ENCODE measurements around the gene REEP1.
A peak's percentile ranks its signal among the peaks of the same experiment; 100 is the strongest.
"Not testable (repeated sequence)": the region's sequence is repeated elsewhere in the genome, so short reads cannot be mapped to it uniquely, and the experiment has no call there.

The REEP1 gene

DNA sequence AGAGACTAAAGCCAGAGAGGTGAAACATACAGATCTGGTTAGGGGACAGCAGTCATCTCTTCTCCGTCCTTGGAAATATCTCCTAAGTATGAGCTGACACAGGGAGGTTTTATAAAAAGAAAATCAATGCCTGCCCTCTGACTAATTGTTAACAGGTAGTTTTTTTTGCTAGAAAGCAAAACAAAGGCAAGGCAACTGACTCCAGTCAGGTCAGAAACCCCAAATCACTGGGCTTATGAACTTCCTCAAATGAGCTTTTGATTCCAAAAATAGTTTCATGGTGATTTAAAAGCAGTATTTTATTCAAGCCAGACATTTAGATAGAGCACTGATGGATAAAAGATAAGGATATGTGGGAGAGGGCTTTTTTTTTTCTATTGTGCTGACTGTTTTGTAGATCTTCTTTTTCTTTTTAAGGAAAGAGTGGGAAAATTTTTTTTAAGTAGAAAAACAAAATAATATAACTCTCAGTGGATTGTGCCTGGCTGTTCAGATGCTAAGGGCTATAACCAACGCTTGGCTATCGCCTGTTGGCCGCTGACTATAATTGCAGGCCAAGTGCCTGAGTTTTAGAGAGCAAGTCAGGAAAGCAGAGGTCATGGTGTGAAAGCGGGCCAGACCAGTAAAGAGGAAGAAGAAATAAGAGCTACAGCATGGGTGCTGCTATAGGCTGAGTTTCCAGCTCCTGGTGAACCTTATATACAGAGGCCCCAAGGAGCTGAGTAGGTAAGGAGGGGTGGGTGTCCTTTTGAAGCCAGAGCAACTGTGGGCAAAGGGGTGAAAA is 93.3 kb downstream of the REEP1 start:
- no peak for DNase-seq (ENCODE audit: low read depth in 2 of 2)

DNA sequence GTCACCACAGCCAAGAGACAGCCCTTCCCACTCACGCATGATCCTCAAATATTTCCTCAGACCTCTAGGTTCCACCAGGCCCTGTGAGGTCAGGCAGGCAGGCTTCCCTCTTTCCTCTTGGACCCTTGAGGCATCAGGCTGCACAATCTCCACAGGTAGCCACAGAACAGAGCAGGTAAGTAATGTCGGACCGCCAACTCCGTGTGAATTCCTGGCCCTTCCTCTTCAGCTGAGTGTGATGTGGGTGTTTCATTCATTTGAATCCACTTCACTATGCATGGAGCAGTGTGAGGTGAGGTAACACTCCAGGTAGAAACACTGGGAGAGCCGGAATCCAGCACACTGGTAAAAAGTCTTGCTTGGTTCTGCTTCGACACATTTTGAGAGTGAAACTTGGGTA is 94.2 kb downstream of the REEP1 start:
- DNase-seq (ENCODE audit: low read depth in 2 of 2), result no peak

DNA sequence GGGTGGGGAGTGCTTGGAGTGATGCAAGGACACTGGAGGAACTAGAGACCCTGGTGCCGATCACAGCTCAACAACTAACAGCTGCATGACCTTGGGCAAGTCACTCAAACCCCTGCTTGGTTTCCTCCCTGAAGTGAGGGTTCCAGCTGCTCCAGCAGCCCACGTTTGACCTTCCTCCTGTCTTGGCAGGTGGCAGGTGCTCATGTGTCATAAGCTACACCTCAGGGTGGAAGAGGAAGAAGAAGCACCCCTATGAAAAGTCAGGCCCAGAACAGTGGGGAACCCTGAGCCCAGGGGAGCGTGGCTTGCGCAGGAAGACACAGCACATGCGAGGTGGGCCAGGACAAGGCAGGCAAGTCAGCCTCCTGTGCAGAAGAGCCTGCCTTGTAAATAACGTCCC is 95.8 kb downstream of the REEP1 start:
- no peak for DNase-seq (ENCODE audit: low read depth in 2 of 2)

GRCh38 chr2:86240251-86240650 is 97.2 kb downstream of the REEP1 start:
- no peak for DNase-seq (ENCODE audit: low read depth in 2 of 2)

GRCh38 chr2:86239745-86240144 is 97.7 kb downstream of the REEP1 start:
- no peak for DNase-seq (ENCODE audit: low read depth in 2 of 2)

GRCh38 chr2:86239326-86239725 is 98.1 kb downstream of the REEP1 start:
- DNase-seq (ENCODE audit: low read depth in 2 of 2), result no peak

- DNase-seq (ENCODE audit: low read depth in 2 of 2), result peak; percentile 16 to 41
Observed at GRCh38 chr2:86238354-86238753, 99.1 kb downstream of the REEP1 start.

GRCh38 chr2:86237172-86237571 is 100.3 kb downstream of the REEP1 start:
- DNase-seq (ENCODE audit: low read depth in 2 of 2), result no peak

DNA sequence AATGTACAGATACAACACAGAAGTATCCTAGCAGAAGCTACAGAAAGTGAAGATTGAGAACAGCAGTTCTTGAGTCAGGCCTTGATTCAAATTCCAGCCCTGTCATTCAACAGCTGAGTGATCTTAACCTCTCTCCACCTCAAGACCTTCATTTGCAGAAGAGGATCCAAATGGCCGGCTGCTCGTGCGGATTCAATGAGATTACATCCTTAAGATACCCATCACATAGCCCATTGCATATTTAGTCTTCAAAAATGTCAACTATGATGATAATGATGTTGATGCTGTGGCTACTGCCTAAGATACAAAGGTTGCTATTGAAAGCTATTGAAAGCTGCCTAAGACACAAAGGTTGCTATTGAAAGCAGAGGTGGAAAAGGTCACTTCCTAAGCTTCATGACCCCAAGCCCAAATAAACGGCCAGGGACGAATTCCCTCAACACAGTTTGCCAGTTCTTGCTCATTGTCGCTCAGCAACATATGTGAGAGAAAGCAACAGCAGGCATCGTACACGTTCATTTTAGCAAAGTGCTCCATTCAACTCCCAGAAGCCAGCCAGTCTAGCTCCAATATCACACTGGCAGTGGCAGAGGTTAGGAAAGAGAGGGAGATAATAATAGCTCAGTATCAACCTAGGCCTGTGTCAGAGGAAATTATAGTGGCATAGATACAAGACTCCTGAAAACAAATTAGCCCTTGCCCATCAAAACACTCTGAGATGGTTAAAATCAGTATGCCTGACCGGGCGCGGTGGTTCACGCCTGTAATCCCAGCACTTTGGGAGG is 102.0 kb downstream of the REEP1 start:
- DNase-seq (ENCODE audit: low read depth in 2 of 2), result no peak

DNA sequence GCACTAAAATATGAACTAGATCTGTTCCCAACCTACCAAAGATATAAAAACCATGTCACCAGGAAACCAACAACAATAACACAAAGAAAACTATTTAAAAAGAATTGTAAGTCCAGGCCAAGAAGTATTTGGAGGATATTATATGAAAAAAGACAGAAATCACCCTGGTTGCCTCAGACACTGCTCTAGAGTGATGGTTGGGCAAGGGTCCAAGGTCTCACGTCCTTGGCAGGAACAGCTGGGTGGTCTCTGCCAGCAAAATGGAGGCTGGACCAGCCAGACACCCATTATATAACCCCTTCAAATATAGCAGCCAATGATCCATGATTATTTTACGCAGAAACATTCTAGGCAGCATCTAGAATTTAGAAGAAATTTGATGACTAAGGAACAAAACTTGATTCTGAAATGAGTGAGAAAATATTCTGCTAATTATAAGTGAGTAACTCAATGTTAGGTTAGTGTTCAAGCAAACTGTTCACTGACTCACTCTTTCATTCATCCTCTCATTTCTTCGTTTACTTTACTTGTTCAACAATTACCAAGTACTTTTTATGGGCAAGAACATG is 102.8 kb downstream of the REEP1 start:
- no peak for DNase-seq (ENCODE audit: low read depth in 2 of 2)

DNA sequence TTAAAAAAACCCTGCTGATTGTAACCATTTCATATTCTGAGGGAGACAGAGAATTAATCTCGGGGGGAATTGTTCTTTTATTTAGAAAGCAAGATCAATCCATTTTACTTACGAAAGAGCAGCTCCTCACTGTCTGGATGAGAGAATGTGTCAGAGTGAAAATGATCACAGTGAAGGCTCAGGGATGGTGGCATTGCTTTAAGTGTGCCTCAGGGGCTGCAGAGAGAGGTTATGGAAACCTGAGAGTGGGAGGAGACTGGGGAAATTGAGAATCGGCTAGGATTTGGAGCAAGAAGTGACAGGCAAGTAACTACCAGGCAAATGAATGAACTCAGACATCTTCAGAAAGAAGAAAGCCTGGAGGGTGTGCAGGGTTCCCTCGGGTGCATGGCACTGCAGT is 104.0 kb downstream of the REEP1 start:
- no peak for DNase-seq (ENCODE audit: low read depth in 2 of 2)

DNA sequence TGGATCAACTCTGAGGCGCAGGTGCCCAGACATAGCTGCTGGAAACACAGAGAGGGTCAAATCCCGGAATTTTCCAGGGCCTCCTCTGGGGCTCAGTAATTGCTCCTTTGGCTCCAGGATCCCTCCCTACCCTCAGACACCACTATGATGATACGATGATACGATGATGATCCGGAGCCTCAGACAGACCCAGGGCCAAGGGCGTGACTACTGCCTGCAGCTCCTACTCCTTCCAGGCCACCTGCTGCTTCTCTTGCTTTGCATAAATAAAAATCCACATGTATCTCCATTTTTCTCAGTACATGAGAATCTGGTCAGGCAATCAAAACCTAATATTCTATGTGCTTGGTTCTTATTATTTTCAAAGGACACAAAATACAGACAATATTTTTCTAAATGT is 104.5 kb downstream of the REEP1 start:
- DNase-seq (ENCODE audit: low read depth in 2 of 2), result no peak

DNA sequence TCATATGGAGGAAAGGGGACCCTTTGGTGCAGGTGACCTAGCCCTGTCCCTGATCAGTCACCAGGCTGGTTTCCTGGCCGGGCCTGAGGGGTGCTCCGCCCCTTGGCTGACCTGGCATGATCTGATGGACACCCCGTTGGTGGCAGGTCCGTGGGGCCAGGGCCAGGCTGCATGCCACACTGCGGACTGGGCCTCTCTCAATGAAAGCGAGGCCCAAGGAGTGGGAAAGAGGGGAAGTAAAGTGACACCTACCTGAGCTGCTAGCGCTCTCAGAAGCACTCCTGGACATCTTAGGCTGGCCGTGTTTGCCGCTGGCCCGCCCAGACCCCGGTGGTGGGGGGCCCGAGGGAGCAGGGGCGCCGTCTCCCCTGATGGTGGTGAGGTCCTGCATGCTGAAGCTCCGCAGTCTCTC is 105.0 kb downstream of the REEP1 start:
- no peak for DNase-seq (ENCODE audit: low read depth in 2 of 2)

DNA sequence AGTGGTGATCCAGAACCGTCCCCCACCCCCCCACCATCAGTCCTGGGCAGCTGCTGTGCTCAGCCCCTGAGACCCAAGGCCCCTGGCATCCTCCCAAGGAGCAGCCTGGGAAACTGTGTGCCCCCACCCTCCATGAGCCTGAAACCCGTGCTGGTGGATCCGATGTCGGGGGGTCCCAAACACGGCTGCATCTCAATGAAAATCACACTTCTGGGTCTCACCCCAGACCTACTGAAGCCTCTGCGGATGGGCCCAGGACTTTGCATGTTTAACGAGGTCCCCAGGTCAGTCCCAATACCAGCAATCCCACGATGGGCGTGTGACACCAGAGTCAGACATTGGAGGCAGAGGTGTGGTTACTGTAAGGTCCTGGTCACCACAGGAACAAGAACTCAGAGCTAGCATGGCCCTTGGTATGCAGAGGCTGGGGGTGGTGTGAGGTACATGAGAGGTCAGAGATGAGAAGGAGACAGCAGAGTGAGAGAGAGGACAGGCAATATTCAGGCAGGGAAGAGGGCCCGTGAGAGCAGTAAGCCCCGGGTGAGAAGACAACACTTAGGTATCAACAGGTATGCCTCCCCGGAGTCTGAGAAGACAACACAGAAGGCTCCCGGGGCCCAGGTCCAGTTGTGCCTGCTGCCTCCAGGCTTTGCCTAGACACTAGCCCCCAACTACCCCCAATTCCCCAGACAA is 105.6 kb downstream of the REEP1 start:
- DNase-seq (ENCODE audit: low read depth in 2 of 2), result no peak

DNA sequence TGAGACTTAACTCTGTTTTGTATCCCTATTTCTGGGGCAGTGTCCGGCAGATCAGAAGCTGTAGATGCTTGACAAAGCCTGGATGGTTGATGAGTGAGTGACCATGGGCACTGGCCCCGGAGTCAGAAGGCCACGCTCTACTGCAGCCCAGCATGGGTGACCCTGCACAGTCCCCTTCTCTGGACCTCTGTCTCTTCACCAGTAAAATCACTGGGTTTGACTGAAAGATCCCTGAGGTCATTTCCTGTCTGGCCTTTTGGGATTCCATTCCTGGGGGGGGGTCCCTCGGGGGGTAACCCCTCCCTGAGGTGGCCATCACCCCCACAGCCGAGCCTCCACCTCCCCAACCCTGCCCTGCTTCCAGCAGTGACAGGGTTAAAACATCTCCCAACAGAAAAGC is 106.5 kb downstream of the REEP1 start:
- no peak for DNase-seq (ENCODE audit: low read depth in 2 of 2)

GRCh38 chr2:86229221-86229620 is 108.2 kb downstream of the REEP1 start:
- DNase-seq (ENCODE audit: low read depth in 2 of 2), result no peak

DNA sequence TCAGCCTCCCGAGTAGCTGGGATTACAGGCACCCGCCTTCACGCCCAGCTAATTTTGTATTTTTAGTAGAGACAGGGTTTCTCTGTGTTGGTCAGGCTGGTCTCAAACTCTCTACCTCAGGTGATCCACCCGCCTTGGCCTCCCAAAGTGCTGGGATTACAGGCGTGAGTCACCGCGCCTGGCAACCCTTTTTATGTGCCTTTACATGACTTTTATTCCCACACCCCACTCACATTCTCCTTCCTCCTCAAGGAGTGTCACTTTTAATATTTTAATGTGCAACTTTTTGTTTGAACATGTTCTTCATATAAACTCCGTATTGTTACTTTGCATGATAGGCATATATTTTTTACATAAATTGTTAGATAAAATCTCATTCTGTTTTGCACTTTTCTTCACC is 108.9 kb downstream of the REEP1 start:
- DNase-seq (ENCODE audit: low read depth in 2 of 2), result not testable (repeated sequence)

DNA sequence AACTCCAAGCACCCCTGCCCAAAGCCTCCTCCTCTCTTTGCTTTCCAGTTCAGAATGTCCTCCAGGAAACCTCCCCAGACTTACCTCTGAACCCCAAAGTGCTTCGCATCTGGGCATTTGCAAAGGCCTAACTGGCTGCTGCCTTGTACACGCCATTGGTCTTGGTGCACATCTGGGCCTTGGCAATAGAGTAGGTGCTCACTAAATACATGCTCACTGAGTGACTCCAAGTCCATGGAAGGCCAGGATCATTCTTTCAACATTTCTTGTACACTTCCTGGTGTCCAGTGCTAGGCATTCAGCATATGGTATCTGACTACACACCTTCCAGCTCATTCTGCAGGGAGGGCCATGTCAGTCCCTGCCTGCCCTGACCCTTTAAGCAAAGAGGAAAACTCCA is 109.7 kb downstream of the REEP1 start:
- no peak for DNase-seq (ENCODE audit: low read depth in 2 of 2)

DNA sequence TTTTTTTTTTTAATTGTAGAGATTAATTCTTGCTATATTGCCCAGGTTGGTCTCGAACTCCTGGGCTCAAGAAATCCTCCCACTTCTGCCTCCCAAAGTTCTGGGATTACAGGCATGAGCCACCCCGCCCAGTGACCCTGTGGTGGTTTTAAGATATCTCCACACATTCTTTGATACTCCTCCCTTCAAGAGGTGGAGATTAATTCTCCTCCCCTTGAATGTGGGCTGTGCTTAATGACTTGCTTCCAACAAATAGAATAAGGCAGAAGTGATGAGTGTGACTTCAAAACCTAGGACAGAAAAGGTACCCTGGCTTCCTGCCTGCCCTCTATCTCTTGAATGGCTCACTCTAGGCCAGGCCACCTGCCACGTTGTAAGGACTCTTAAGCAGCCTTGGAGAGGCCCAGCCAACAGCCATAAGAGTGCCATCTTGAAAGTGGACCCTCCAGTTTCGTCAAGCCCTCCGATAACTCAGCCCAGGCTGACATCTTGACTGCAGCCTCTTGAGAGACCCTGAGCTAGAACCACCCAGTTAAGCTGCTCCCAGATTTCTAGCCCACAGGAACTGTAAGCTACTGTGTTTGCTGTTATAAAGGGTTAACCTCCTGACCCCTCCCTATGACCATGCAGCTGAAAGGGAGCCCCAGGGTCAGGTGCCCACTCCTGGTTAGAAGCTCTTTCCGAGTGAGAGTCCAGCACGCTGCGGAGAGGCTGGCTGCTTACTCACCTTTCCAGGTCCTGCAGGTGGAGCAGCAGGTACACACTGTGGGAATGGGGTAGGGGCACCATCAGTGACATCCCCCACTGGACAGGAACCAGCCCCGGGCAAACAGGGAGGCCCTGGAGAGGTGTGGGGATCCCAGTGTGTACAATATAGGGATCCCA is 110.5 kb downstream of the REEP1 start:
- DNase-seq (ENCODE audit: low read depth in 2 of 2), result no peak

- no peak for DNase-seq (ENCODE audit: low read depth in 2 of 2)
Observed at GRCh38 chr2:86226070-86226469, 111.4 kb downstream of the REEP1 start.

DNA sequence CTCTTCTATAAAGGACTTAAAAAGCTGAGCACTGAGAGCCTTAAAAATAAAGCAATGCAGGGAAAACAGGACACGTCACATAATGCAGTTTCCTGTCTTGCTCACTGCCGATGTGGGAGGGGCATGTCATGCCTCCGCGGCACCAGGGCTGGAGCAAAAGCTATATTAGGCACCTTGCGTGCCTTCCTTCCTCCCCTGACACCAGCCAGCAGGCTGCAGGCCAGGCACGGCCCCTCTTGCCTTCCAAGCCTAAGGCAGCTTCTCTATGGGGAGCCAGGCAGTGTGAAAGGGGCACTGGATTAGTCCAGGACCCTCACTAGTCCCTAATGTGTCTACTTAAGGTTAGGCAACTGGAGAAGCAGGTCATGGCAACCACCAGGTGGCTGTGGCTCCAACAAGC is 111.8 kb downstream of the REEP1 start:
- peak; percentile 16 to 29 for DNase-seq (ENCODE audit: low read depth in 2 of 2)
